Endothelial cell (in vitro differentiated cells): ENCODE results near the gene PAWR. TPM values are rescaled to one million over a fixed set of nuclear protein-coding genes. Genes with fewer than 3 reads are reported as not detected.
A peak's percentile ranks its signal among the peaks of the same experiment; 100 is the strongest.

Experiments
- DNase-seq: peaks from one replicate; pipeline ENCODE4 v3.0.0; 2021; ENCODE audit warnings: low spot score
- H3K27ac Mint-ChIP-seq: one replicate; pipeline ENCODE4 v1.8.0; 2021; ENCODE audit warnings: mixed read lengths, inconsistent platforms; ENCODE audit not compliant: unreplicated experiment
- H3K27me3 Mint-ChIP-seq: one replicate; pipeline ENCODE4 v1.8.0; 2021; ENCODE audit warnings: mild to moderate bottlenecking, moderate library complexity, mixed read lengths, inconsistent platforms; ENCODE audit not compliant: unreplicated experiment
- H3K36me3 Mint-ChIP-seq: one replicate; pipeline ENCODE4 v1.8.0; 2021; ENCODE audit warnings: mild to moderate bottlenecking, low read depth, mixed read lengths, inconsistent platforms; ENCODE audit not compliant: unreplicated experiment
- H3K4me1 Mint-ChIP-seq: one replicate; pipeline ENCODE4 v1.8.0; 2021; ENCODE audit warnings: mild to moderate bottlenecking, mixed read lengths, inconsistent platforms; ENCODE audit not compliant: unreplicated experiment
- H3K4me3 Mint-ChIP-seq: one replicate; pipeline ENCODE4 v1.8.0; 2021; ENCODE audit warnings: mild to moderate bottlenecking, mixed read lengths, inconsistent platforms; ENCODE audit not compliant: unreplicated experiment
- H3K9me3 Mint-ChIP-seq: one replicate; pipeline ENCODE4 v1.8.0; 2021; ENCODE audit warnings: mixed read lengths, inconsistent platforms; ENCODE audit not compliant: unreplicated experiment
- CTCF ChIP-seq: fragments of 200-600 bp; sonication (generic); IDR thresholded peaks from one replicate; pipeline ENCODE4 v1.5.0; 2021; ENCODE audit warnings: antibody characterized with exemption; ENCODE audit not compliant: unreplicated experiment
- total RNA-seq: library from RNA; stranded (reverse); fragmentation: NEBNext Ultra II Directional; extraction: Animal tissue kit (Norgen Biotek cat#: 25700); gene quantifications from one replicate; pipeline ENCODE4 v1.2.1, GENCODE V29; 2021; ENCODE audit not compliant: unreplicated experiment

PAWR gene
- total RNA-seq, 1 donor from 2014 or later = 92.3 TPM

GRCh38 chr12:79681008-79681590 lies 9.7 kb downstream of the PAWR start:
- no peak overlapping the region for H3K4me3 Mint-ChIP-seq
- H3K27ac Mint-ChIP-seq = no peak overlapping the region
- H3K9me3 Mint-ChIP-seq = no peaks in the 10 kb centered on the region
- H3K27me3 Mint-ChIP-seq = no peaks in the 10 kb centered on the region
- H3K4me1 Mint-ChIP-seq = peaks cover 16% of the 10 kb centered on the region
- H3K36me3 Mint-ChIP-seq = no peaks in the 10 kb centered on the region
- DNase-seq = no peak
- no peak for TF ChIP-seq CTCF

GRCh38 chr12:79680051-79680450 lies 10.7 kb downstream of the PAWR start:
- no peaks in the 10 kb centered on the region for H3K27me3 Mint-ChIP-seq
- H3K27ac Mint-ChIP-seq = peak overlapping the region; percentile 28
- H3K36me3 Mint-ChIP-seq = no peaks in the 10 kb centered on the region
- no peak for TF ChIP-seq CTCF
- no peak for DNase-seq
- H3K4me3 Mint-ChIP-seq = no peak overlapping the region
- H3K4me1 Mint-ChIP-seq = peaks cover 15% of the 10 kb centered on the region
- H3K9me3 Mint-ChIP-seq = no peaks in the 10 kb centered on the region

GRCh38 chr12:79678306-79678705 lies 12.5 kb downstream of the PAWR start:
- H3K4me3 Mint-ChIP-seq = no peak overlapping the region
- no peaks in the 10 kb centered on the region for H3K36me3 Mint-ChIP-seq
- no peak for TF ChIP-seq CTCF
- H3K27ac Mint-ChIP-seq = no peak overlapping the region
- no peaks in the 10 kb centered on the region for H3K9me3 Mint-ChIP-seq
- peaks cover 25% of the 10 kb centered on the region for H3K4me1 Mint-ChIP-seq
- H3K27me3 Mint-ChIP-seq = no peaks in the 10 kb centered on the region
- DNase-seq = no peak

- Mint-ChIP-seq H3K27me3 (no peaks in the 10 kb centered on the region), H3K4me1 (peaks cover 27% of the 10 kb centered on the region), H3K9me3 (no peaks in the 10 kb centered on the region), H3K36me3 (no peaks in the 10 kb centered on the region), H3K27ac (no peak overlapping the region), H3K4me3 (no peak overlapping the region)
- TF ChIP-seq CTCF = no peak
- no peak for DNase-seq
These were observed 13.1 kb downstream of the PAWR start for GRCh38 chr12:79677672-79678071.

GRCh38 chr12:79676579-79676978 lies 14.2 kb downstream of the PAWR start:
- no peak for TF ChIP-seq CTCF
- Mint-ChIP-seq H3K4me3 (no peak overlapping the region), H3K27ac (peak overlapping the region; percentile 27), H3K27me3 (no peaks in the 10 kb centered on the region), H3K36me3 (peaks cover 5% of the 10 kb centered on the region), H3K9me3 (no peaks in the 10 kb centered on the region), H3K4me1 (peaks cover 34% of the 10 kb centered on the region)
- no peak for DNase-seq
